ENCODE measurements around the gene ARHGAP19.
A peak's percentile ranks its signal among the peaks of the same experiment; 100 is the strongest.

The ARHGAP19 gene

GRCh38 chr10:97207131-97207530, 85.3 kb downstream of the ARHGAP19 start:
- Histone ChIP-seq H3K4me3 (ENCODE audit: insufficient read depth, low read length, poor library complexity, severe bottlenecking) (no peak overlapping the region), H3K27ac (ENCODE audit: low read depth, low read length) (no peak overlapping the region), H3K9ac (ENCODE audit: low read length) (no peak overlapping the region), H4K20me1 (ENCODE audit: low read depth, low read length) (no peaks in the 10 kb centered on the region), H3K9me3 (ENCODE audit: insufficient read depth, low read length) (no peaks in the 10 kb centered on the region), H3K79me2 (ENCODE audit: insufficient read depth, low read length) (no peaks in the 10 kb centered on the region), H2AFZ (ENCODE audit: low read depth, low read length, severe bottlenecking) (no peak overlapping the region), H3K36me3 (ENCODE audit: low read length) (no peaks in the 10 kb centered on the region), H3K27me3 (ENCODE audit: low read length) (no peaks in the 10 kb centered on the region), H3K9me2 (replicated peaks; ENCODE audit: insufficient read depth, low read length) (no peaks in the 10 kb centered on the region), H3F3A (ENCODE audit: insufficient read depth) (no peaks in the 10 kb centered on the region), H3K4me2 (ENCODE audit: low read depth, low read length, poor library complexity, severe bottlenecking) (peak overlapping the region; percentile 20)
- TF ChIP-seq EZH2phosphoT487 (conservative IDR thresholded peaks at IDR 0.05; ENCODE audit: low read length) (no peak), CTCF (IDR thresholded peaks at IDR 0.05; ENCODE audit: insufficient read depth, low read length, poor library complexity, severe bottlenecking) (no peak)

GRCh38 chr10:97204826-97205679, 87.4 kb downstream of the ARHGAP19 start:
- H3K9me3 ChIP-seq (ENCODE audit: insufficient read depth, low read length): no peaks in the 10 kb centered on the region
- H4K20me1 ChIP-seq (ENCODE audit: low read depth, low read length): no peaks in the 10 kb centered on the region
- H3F3A ChIP-seq (ENCODE audit: insufficient read depth): peaks cover 15% of the 10 kb centered on the region
- no peak overlapping the region for H3K9ac ChIP-seq (ENCODE audit: low read length)
- H3K27me3 ChIP-seq (ENCODE audit: low read length): no peaks in the 10 kb centered on the region
- H3K27ac ChIP-seq (ENCODE audit: low read depth, low read length): no peak overlapping the region
- no peak overlapping the region for H2AFZ ChIP-seq (ENCODE audit: low read depth, low read length, severe bottlenecking)
- H3K79me2 ChIP-seq (ENCODE audit: insufficient read depth, low read length): no peaks in the 10 kb centered on the region
- H3K36me3 ChIP-seq (ENCODE audit: low read length): no peaks in the 10 kb centered on the region
- TF ChIP-seq EZH2phosphoT487 (conservative IDR thresholded peaks at IDR 0.05; ENCODE audit: low read length): no peak
- TF ChIP-seq CTCF (IDR thresholded peaks at IDR 0.05; ENCODE audit: insufficient read depth, low read length, poor library complexity, severe bottlenecking): no peak
- H3K4me3 ChIP-seq (ENCODE audit: insufficient read depth, low read length, poor library complexity, severe bottlenecking): no peak overlapping the region
- no peak overlapping the region for H3K4me2 ChIP-seq (ENCODE audit: low read depth, low read length, poor library complexity, severe bottlenecking)
- H3K9me2 ChIP-seq (replicated peaks; ENCODE audit: insufficient read depth, low read length): no peaks in the 10 kb centered on the region

GRCh38 chr10:97203220-97203619, 89.2 kb downstream of the ARHGAP19 start:
- H2AFZ ChIP-seq (ENCODE audit: low read depth, low read length, severe bottlenecking): no peak overlapping the region
- no peak for TF ChIP-seq CTCF (IDR thresholded peaks at IDR 0.05; ENCODE audit: insufficient read depth, low read length, poor library complexity, severe bottlenecking)
- TF ChIP-seq EZH2phosphoT487 (conservative IDR thresholded peaks at IDR 0.05; ENCODE audit: low read length): no peak
- peaks cover 31% of the 10 kb centered on the region for H3F3A ChIP-seq (ENCODE audit: insufficient read depth)
- no peaks in the 10 kb centered on the region for H3K36me3 ChIP-seq (ENCODE audit: low read length)
- H3K79me2 ChIP-seq (ENCODE audit: insufficient read depth, low read length): no peaks in the 10 kb centered on the region
- no peak overlapping the region for H3K27ac ChIP-seq (ENCODE audit: low read depth, low read length)
- H3K27me3 ChIP-seq (ENCODE audit: low read length): no peaks in the 10 kb centered on the region
- H3K9me2 ChIP-seq (replicated peaks; ENCODE audit: insufficient read depth, low read length): no peaks in the 10 kb centered on the region
- H4K20me1 ChIP-seq (ENCODE audit: low read depth, low read length): no peaks in the 10 kb centered on the region
- H3K9ac ChIP-seq (ENCODE audit: low read length): no peak overlapping the region
- no peak overlapping the region for H3K4me3 ChIP-seq (ENCODE audit: insufficient read depth, low read length, poor library complexity, severe bottlenecking)
- no peaks in the 10 kb centered on the region for H3K9me3 ChIP-seq (ENCODE audit: insufficient read depth, low read length)
- no peak overlapping the region for H3K4me2 ChIP-seq (ENCODE audit: low read depth, low read length, poor library complexity, severe bottlenecking)
